Uterus (tissue), 4 donors: ENCODE results near the gene METTL24. TPM values are rescaled to one million over a fixed set of nuclear protein-coding genes. Genes with fewer than 3 reads are reported as not detected.
"Not testable (repeated sequence)": the region's sequence is repeated elsewhere in the genome, so short reads cannot be mapped to it uniquely, and the experiment has no call there.

Experiments
- DNase-seq, 2 donors: peaks; one replicate each; pipeline ENCODE4 v3.0.0-alpha.2; 2019 to 2020
- H3K27ac ChIP-seq, 2 donors: fragments of 200-600 bp; sonication (generic); 1 replicate in 1 of 2; 2 replicates in 1 of 2; pipeline ENCODE4 v1.5.1; 2016 to 2018
- H3K27me3 ChIP-seq, 2 donors: fragments of 200-600 bp; sonication (generic); one replicate each; pipeline ENCODE4 v1.5.1; 2018 to 2019; ENCODE audit warnings: control low read depth in 1 of 2
- H3K36me3 ChIP-seq, 2 donors: fragments of 200-600 bp; sonication (generic); one replicate each; pipeline ENCODE4 v1.5.1; 2019; ENCODE audit warnings: control low read depth in 1 of 2
- H3K4me1 ChIP-seq, 2 donors: fragments of 200-600 bp; sonication (generic); one replicate each; pipeline ENCODE4 v1.5.1; 2018 to 2019; ENCODE audit warnings: control low read depth in 1 of 2
- H3K4me3 ChIP-seq, 2 donors: fragments of 200-600 bp; sonication (generic); 1 replicate in 1 of 2; 2 replicates in 1 of 2; pipeline ENCODE4 v1.5.1; 2018 to 2019; ENCODE audit warnings: mild to moderate bottlenecking in 1 of 2
- H3K9me3 ChIP-seq, 2 donors: fragments of 200-600 bp; sonication (generic); one replicate each; pipeline ENCODE4 v1.5.1; 2019; ENCODE audit warnings: control low read depth in 1 of 2
- CTCF ChIP-seq, 4 experiments: fragments of 200-600 bp in 2 of 4; fragments of 450-650 bp in 2 of 4; sonication (generic) in 2 of 4; IDR thresholded peaks; one replicate each; pipeline ENCODE4 v1.5.1; 2016 to 2019; ENCODE audit warnings: antibody characterized with exemption in 4 of 4, mild to moderate bottlenecking in 2 of 4, moderate library complexity in 1 of 4
- POLR2A ChIP-seq, 2 donors: fragments of 450-650 bp; IDR thresholded peaks; one replicate each; pipeline ENCODE4 v1.6.1; 2016; ENCODE audit warnings: antibody characterized with exemption in 2 of 2, mild to moderate bottlenecking in 1 of 2, moderate library complexity in 1 of 2
- intact Hi-C: fragments of 100-400 bp; cut with DNase I; formaldehyde crosslinking; loops from one replicate; pipeline ENCODE4 v1.15.1; 2023; ENCODE audit warnings: low total_unique reads
- total RNA-seq, 4 donors: library from RNA; depleted of rRNA in 3 of 4; stranded (reverse); fragments of >200 nt in 3 of 4; gene quantifications; one replicate each; pipeline versions ENCODE4 v1.1.0 to v1.2.4, GENCODE V29; 2014 to 2023
- donor health status: DM: yes; HTN: yes; CAD: no.

The METTL24 gene
- total RNA-seq, 4 donors from 2014 or later, result 18.0 to 47.2 (median 30.7) TPM; not detected in 1

- no peak for TF ChIP-seq CTCF (IDR thresholded peaks at IDR 0.05)
- TF ChIP-seq POLR2A (IDR thresholded peaks at IDR 0.05), result no peak
- intact Hi-C loops, result no loop called here
- Histone ChIP-seq H3K27me3 (no peaks in the 10 kb centered on the region), H3K27ac (no peak overlapping the region), H3K36me3 (no peaks in the 10 kb centered on the region), H3K4me1 (no peaks in the 10 kb centered on the region), H3K9me3 (no peaks in the 10 kb centered on the region), H3K4me3 (no peak overlapping the region)
- DNase-seq, result no peak
These were observed 47.2 kb downstream of the METTL24 start for GRCh38 chr6:110310861-110311446.

GRCh38 chr6:110309432-110309831 lies 48.7 kb downstream of the METTL24 start:
- H3K9me3 ChIP-seq, H3K27ac ChIP-seq, H3K4me1 ChIP-seq, intact Hi-C loops, H3K4me3 ChIP-seq, H3K27me3 ChIP-seq, DNase-seq, H3K36me3 ChIP-seq: not testable (repeated sequence)

GRCh38 chr6:110307368-110307767 lies 50.8 kb downstream of the METTL24 start:
- no peak overlapping the region for H3K27ac ChIP-seq
- intact Hi-C loops, result no loop called here
- no peaks in the 10 kb centered on the region for H3K4me1 ChIP-seq
- no peak overlapping the region for H3K4me3 ChIP-seq
- no peak for DNase-seq
- no peak for TF ChIP-seq POLR2A (IDR thresholded peaks at IDR 0.05)
- TF ChIP-seq CTCF (IDR thresholded peaks at IDR 0.05), result no peak
- H3K9me3 ChIP-seq, result no peaks in the 10 kb centered on the region
- no peaks in the 10 kb centered on the region for H3K27me3 ChIP-seq
- no peaks in the 10 kb centered on the region for H3K36me3 ChIP-seq

GRCh38 chr6:110305832-110306231 lies 52.3 kb downstream of the METTL24 start:
- H3K27ac ChIP-seq, intact Hi-C loops, H3K4me1 ChIP-seq, H3K4me3 ChIP-seq, H3K9me3 ChIP-seq, H3K27me3 ChIP-seq, DNase-seq, H3K36me3 ChIP-seq: not testable (repeated sequence)

GRCh38 chr6:110303692-110304091 lies 54.5 kb downstream of the METTL24 start:
- H3K9me3 ChIP-seq, H3K36me3 ChIP-seq, H3K4me1 ChIP-seq, H3K27me3 ChIP-seq, H3K27ac ChIP-seq, H3K4me3 ChIP-seq, DNase-seq, intact Hi-C loops: not testable (repeated sequence)

GRCh38 chr6:110298916-110299315 lies 59.2 kb downstream of the METTL24 start:
- intact Hi-C loops, result no loop called here
- Histone ChIP-seq H3K36me3 (no peaks in the 10 kb centered on the region), H3K27ac (no peak overlapping the region), H3K27me3 (no peaks in the 10 kb centered on the region), H3K9me3 (no peaks in the 10 kb centered on the region), H3K4me1 (no peaks in the 10 kb centered on the region), H3K4me3 (no peak overlapping the region)
- TF ChIP-seq POLR2A (IDR thresholded peaks at IDR 0.05) (no peak), CTCF (IDR thresholded peaks at IDR 0.05) (no peak)
- DNase-seq, result no peak

GRCh38 chr6:110298411-110298810 lies 59.7 kb downstream of the METTL24 start:
- H3K4me3 ChIP-seq, result no peak overlapping the region
- no peaks in the 10 kb centered on the region for H3K4me1 ChIP-seq
- no peak for TF ChIP-seq CTCF (IDR thresholded peaks at IDR 0.05)
- TF ChIP-seq POLR2A (IDR thresholded peaks at IDR 0.05), result no peak
- no peaks in the 10 kb centered on the region for H3K27me3 ChIP-seq
- H3K36me3 ChIP-seq, result no peaks in the 10 kb centered on the region
- no peak for DNase-seq
- H3K9me3 ChIP-seq, result no peaks in the 10 kb centered on the region
- intact Hi-C loops, result no loop called here
- H3K27ac ChIP-seq, result peak overlapping the region in 1 of 2 donors; percentile 67
